Nucleus accumbens (tissue), 56 donors: ENCODE measurements around the gene ABCC2.

Experiments
- DNase-seq, 56 donors: peaks; one replicate each; lab custom pipeline; 2025; lab: John Stamatoyannopoulos, UW

Gene ABCC2

GRCh38 chr10:99770408-99771045 lies 11.9 kb upstream of the ABCC2 start:
- DNase-seq, result no peak

GRCh38 chr10:99775850-99776249 lies 6.6 kb upstream of the ABCC2 start:
- DNase-seq, result no peak

GRCh38 chr10:99777918-99778714 lies 4.3 kb upstream of the ABCC2 start:
- no peak for DNase-seq

- DNase-seq, result no peak
These were observed 3.1 kb upstream of the ABCC2 start for GRCh38 chr10:99779335-99779734.

- DNase-seq, result no peak
These were observed 558 bp upstream of the ABCC2 start for GRCh38 chr10:99781734-99782429.

- no peak for DNase-seq
These were observed 1.7 kb downstream of the ABCC2 start for GRCh38 chr10:99784016-99784726.

GRCh38 chr10:99784727-99785441 lies 2.4 kb downstream of the ABCC2 start:
- no peak for DNase-seq

- no peak for DNase-seq
These were observed 3.2 kb downstream of the ABCC2 start for GRCh38 chr10:99785646-99786045.

GRCh38 chr10:99787311-99787710 lies 4.9 kb downstream of the ABCC2 start:
- no peak for DNase-seq

- no peak for DNase-seq
These were observed 5.5 kb downstream of the ABCC2 start for GRCh38 chr10:99787782-99788445.

- peak in 1 of 56 donors; percentile 1 for DNase-seq
These were observed 6.3 kb downstream of the ABCC2 start for GRCh38 chr10:99788598-99789256.

GRCh38 chr10:99791831-99792230 lies 9.4 kb downstream of the ABCC2 start:
- DNase-seq, result no peak

- no peak for DNase-seq
These were observed 11.4 kb downstream of the ABCC2 start for GRCh38 chr10:99793819-99794218.

GRCh38 chr10:99796928-99797327 lies 14.5 kb downstream of the ABCC2 start:
- DNase-seq, result no peak

GRCh38 chr10:99798031-99798430 lies 15.6 kb downstream of the ABCC2 start:
- DNase-seq, result no peak

- no peak for DNase-seq
These were observed 16.5 kb downstream of the ABCC2 start for GRCh38 chr10:99798920-99799319.

- no peak for DNase-seq
These were observed 17.2 kb downstream of the ABCC2 start for GRCh38 chr10:99799613-99800012.

GRCh38 chr10:99804471-99804870 lies 22.0 kb downstream of the ABCC2 start:
- no peak for DNase-seq

GRCh38 chr10:99805190-99805589 lies 22.8 kb downstream of the ABCC2 start:
- DNase-seq, result no peak
